Measurements from ENCODE around the gene C1QTNF8. TPM values are rescaled to one million over a fixed set of nuclear protein-coding genes. Genes with fewer than 3 reads are reported as not detected.

C1QTNF8 gene
- total and polyA plus RNA-seq, 2 of the 8 experiments (the other 6 are each of a cell fraction or from before 2014, with no cell fraction given): not detected

DNA sequence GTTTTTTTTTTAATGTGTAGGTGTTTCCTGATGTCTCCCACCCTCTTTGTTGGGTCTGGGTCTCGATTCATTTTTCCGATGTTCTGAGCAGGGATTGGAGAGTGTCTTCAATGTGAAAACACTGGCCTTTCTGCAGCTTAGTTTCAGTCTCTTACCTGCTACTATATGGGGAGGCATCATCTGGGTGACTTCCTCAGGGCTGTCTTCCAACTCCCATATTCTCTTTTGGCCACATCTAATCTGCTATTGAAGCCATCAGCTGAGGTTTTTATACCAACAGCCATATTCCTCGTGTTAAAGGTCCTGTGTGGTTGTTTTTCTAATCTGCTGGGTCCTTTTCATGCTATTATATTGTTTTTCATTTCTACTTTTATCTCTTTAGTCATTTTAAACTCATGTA is 36.7 kb downstream of the C1QTNF8 start:
- no peaks in the 10 kb centered on the region for H3K27me3 ChIP-seq (replicated peaks in 1 of 4; ENCODE audit: control insufficient read depth in 3 of 4, extremely low read depth in 1 of 4, insufficient read depth in 3 of 4, low read length in 3 of 4)
- H3K4ac ChIP-seq (replicated peaks; ENCODE audit: insufficient read length, low read depth, low read length): no peak overlapping the region
- no peak overlapping the region for H2AFZ ChIP-seq (ENCODE audit: low read length)
- H3K9ac ChIP-seq (replicated peaks in 1 of 4; ENCODE audit: extremely low read depth in 1 of 4, low read depth in 3 of 4, low read length in 3 of 4): no peak overlapping the region
- H3K23me2 ChIP-seq (ENCODE audit: low read depth, low read length): no peaks in the 10 kb centered on the region
- no peaks in the 10 kb centered on the region for H3K4me1 ChIP-seq (replicated peaks in 1 of 4; ENCODE audit: control insufficient read depth in 3 of 4, insufficient read depth in 4 of 4, low read length in 3 of 4)
- H2BK12ac ChIP-seq (ENCODE audit: low read depth, low read length): no peak overlapping the region
- no peaks in the 10 kb centered on the region for H3K79me2 ChIP-seq (ENCODE audit: control insufficient read depth in 1 of 2, insufficient read depth in 2 of 2, low read length in 2 of 2)
- no peak overlapping the region for H3K4me2 ChIP-seq (ENCODE audit: insufficient read depth in 1 of 2, low read depth in 2 of 2, low read length in 2 of 2)
- H4K8ac ChIP-seq (ENCODE audit: extremely low read depth, insufficient read depth, low read length): no peak overlapping the region
- TF ChIP-seq BCL11A (IDR thresholded peaks at IDR 0.05; ENCODE audit: low read depth in 2 of 2, low read length in 2 of 2): no peak
- H3K9me3 ChIP-seq (ENCODE audit: insufficient read depth in 2 of 2, low read depth in 1 of 2, low read length in 1 of 2): 0 out of 4 replicates have a peak, but pooled peaks cover 0 to 6% of the 10 kb centered on the region in 2 experiments
- DNase-seq (ENCODE audit: low read depth in 1 of 2, low spot score in 2 of 2): no peak
- H2BK5ac ChIP-seq (ENCODE audit: low read depth, low read length): no peak overlapping the region
- ChIA-PET CTCF (ENCODE audit: partially characterized antibody) (interaction anchor here (1.0 to 2.7 kb wide), 2 partner anchors 9 to 255 kb away, joined by 3 to 29 read pairs; no protein-coding TSS in a partner anchor), POLR2A (ENCODE audit: partially characterized antibody) (interaction anchor here (0.7 kb wide), 1 partner anchor 318 kb away, joined by 3 read pairs; the partner anchor contains the start of gene CIAO3)
- no peak overlapping the region for H3K23ac ChIP-seq (ENCODE audit: insufficient read length)
- H2BK15ac ChIP-seq (ENCODE audit: low read length): no peak overlapping the region
- H3K79me1 ChIP-seq (ENCODE audit: low read depth, low read length): no peaks in the 10 kb centered on the region
- 84% methylated on average over 3 of the region's 3 CpGs; no CpG with 5 or more reads in 1 of the 2 experiments for WGBS, 2 experiments (ENCODE audit: extremely low coverage in 1 of 2, insufficient coverage in 1 of 2, insufficient read length in 1 of 2, insufficient replicate concordance in 2 of 2, low coverage in 1 of 2, low lambda C conversion rate in 2 of 2, missing lambda C conversion rate in 1 of 2)
- no peak overlapping the region for H2AK5ac ChIP-seq (ENCODE audit: low read depth, low read length)
- no peaks in the 10 kb centered on the region for H3K36me3 ChIP-seq (ENCODE audit: control insufficient read depth in 2 of 4, insufficient read depth in 4 of 4, low read length in 3 of 4)
- H3K27ac ChIP-seq (ENCODE audit: low read depth, low read length): no peak overlapping the region
- no peak overlapping the region for H2BK20ac ChIP-seq (ENCODE audit: low read length)
- no peak overlapping the region for H4K5ac ChIP-seq (ENCODE audit: insufficient read length, low read depth, low read length)
- no peak for FAIRE-seq
- no peak overlapping the region for H3K4me3 ChIP-seq (ENCODE audit: extremely low read depth in 1 of 4, insufficient read depth in 2 of 4, low read depth in 3 of 4, low read length in 4 of 4)
- H2BK120ac ChIP-seq (replicated peaks; ENCODE audit: low read depth, low read length): no peak overlapping the region
- H3K18ac ChIP-seq (ENCODE audit: extremely low read depth, low read length): no peak overlapping the region
- no peak overlapping the region for H3K56ac ChIP-seq (replicated peaks; ENCODE audit: insufficient read length, low read depth, low read length)
- no peak overlapping the region for H4K91ac ChIP-seq (replicated peaks; ENCODE audit: insufficient read length, low read length)
- H3K14ac ChIP-seq (ENCODE audit: insufficient read length): no peak overlapping the region
- H4K20me1 ChIP-seq (replicated peaks in 1 of 2; ENCODE audit: control insufficient read depth in 1 of 2, insufficient read depth in 2 of 2, low read length in 2 of 2): no peaks in the 10 kb centered on the region

Data from H1 (cell line).